Muscle of back (tissue), 11 donors: Measurements from ENCODE around the gene CNIH2. TPM values are rescaled to one million over a fixed set of nuclear protein-coding genes. Genes with fewer than 3 reads are reported as not detected.
A peak's percentile ranks its signal among the peaks of the same experiment; 100 is the strongest.

ENCODE experiments used
- DNase-seq, 3 donors: peaks; one replicate each; pipeline versions ENCODE4 v3.0.0 to v3.0.0-alpha.2; 2013
- polyA plus RNA-seq, 10 donors: library from polyadenylated mRNA; unstranded; fragments of 120-200 nt; gene quantifications; one replicate each; pipeline ENCODE4 v1.2.1, GENCODE V29; 2013; ENCODE audit not compliant: insufficient read length in 10 of 10

The CNIH2 gene
- polyA plus RNA-seq, 10 donors, result 2.2 to 5.3 (median 3.9) TPM

DNA sequence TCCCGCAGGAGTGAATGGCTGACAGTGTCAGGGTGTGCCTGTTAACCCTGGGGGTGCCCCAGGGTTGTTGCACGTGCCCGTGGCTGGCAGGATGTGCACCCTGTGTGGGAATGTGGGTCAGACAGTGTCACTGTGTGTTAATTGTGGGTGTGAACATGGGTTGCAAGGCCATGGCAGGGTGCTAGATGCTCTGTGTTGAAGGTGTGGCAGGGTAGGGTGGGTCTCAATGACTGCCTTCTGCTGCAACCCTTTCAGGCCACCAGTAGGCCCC is 50.0 kb downstream of the CNIH2 start:
- DNase-seq, result no peak

DNA sequence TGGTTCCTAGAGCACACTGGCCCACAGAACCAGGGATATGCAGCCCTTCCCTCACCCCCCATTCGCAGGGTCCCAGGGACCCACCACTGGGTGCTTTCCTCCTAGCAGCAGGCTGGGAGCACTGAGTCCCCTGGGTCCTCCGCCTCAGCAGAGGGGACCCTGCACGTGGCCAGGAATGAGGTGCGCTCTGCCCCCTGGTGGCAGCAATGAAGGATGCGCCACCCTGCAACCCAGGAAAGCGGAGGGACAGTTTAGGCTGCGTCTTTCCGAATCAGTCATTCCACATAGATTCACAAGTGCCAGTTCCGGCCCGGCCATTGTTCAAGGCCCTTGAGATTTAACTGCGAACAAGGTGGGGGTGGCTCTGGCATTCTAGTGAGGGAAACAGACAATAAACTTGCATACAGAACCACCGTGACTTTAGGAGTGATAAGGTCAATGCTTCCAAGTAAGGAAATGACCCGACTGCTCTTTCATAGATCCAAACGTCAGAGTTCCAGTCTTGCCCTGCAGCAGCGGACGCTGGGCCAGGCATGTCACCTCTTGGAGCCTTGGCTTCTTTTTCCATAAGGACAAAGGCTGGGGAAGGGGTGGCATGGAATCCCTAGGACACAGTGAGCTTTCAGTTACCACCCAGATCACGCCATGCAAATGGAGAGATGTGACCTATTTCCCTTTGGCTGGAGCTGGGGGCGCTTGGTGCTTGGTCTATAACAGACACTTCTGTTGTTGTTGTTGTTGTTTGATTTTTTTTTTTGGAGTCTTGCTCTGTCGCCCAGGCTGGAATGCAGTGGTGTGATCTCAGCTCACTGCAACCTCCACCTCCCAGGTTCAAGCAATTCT is 50.5 kb downstream of the CNIH2 start:
- DNase-seq, result peak; percentile 70 to 89 (median 81)

DNA sequence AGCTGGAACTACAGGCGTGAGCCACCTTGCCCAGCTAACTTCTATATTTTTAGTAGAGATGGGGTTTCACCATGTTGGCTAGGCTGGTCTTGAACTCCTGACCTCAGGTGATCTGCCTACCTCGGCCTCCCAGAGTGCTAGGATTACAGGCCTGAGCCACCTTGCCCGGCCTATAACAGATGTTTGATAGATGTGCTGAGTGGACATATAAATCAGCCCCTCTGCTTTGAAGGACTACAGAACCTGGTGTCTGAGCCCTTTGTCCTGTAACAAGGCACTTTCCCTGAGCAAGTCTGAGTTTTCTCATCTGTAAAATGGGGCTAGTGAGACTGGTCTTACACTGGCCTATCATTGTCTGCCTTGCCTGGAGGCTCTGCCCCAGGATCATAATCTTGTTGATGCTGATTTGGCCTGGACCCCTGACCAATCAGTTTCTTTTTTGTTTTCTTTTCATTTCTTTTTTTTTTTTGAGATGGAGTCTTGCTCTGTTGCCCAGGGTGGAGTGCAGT is 51.2 kb downstream of the CNIH2 start:
- DNase-seq, result no peak

DNA sequence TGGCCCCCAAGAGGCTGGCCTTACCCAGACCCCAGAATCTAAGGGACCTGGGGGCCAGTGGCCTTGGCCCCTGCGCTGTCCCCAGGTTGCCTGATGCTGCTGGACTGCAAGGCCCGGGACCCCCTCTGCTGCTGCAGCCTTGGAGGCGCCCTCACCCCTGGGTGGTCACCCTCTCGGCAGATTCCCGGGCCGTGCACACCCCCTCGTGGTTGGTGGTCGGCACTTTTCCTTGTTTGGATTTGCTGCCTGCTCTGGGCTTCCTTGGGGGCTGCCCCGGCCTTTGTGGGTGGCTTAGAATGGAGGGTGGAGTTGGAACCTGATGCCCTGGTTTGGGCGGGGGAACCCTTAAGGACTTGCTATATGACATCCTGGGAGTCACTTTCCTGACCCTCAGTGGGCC is 53.0 kb downstream of the CNIH2 start:
- no peak for DNase-seq

DNA sequence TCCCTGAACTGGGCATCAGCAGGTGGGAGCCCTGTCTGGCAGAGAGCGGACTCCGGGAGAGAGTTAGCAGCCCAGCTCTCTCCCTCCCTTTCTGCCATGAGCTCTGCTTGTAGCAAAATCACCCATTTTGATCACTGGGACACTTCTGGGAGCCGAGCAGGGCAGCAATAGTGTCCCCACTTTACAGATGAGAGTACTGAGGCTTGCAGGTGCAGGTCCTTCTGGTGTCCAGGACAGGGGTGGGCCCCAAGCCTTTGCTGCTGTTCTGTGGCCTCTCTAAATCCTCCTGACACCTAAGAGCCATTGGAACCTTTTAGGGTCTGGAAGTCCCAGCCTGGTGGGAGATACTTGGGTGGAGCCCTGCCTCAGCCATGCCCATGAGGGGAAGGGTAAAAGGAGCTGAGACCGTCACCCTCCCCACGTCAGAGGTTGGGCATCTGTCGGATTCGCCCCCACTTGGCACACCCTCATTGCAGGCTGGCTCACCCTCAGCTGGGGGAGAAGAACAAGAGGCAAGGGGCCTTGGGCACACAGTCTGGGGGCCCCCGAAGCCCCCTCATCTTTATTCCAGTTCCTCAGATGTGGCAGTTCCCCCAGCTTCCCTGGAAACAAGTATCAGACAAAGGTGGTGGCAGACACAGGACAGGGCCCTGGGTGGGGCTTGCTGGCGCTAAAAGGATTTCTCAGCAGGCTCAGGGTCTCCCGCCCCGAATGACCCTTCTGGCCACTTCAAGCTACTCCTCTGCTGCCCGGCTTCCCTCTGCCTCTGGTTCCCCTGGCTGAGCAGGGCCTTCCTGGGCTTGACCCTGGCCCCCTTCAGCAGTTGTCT is 53.8 kb downstream of the CNIH2 start:
- DNase-seq, result no peak

DNA sequence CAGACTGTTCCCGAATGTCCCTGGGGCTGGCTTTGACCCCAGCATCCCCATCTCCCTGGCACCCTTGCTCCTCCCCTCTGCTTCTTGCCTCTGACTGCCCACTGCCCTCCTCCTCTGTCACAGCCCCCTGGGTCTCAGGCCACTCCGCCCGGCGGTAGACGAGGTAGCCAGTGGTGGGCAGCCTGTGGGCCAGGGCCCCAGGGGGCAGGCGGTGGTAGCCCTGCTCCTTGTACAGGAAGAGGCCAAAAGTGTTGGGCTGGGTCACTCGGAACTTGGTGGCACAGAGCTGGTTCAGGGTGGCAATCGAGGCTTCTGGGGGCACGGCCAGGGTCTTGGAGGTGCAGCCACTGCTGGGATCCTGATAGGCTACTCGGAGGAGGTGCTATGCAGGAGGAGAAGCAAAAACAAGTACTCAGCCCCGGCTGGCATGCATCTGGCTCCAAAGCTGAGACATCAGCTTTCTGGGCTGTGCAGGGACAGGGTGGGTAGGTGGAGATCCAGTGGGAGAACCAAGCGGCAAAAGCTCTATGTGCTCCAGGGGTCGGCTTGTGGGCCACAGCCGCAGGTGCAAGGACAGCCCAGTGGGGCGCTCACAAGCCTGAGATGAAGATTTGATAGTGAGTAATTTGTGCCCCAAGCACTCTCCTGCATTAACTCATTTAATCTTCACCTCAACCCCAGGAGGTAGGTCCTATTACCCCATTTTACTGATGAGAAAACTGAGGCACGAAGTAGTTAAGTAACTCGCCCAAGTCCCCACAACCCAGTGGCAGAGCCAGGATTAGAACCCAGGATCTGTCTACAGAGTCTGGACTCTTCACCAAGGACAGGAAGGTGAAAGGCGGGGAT is 54.6 kb downstream of the CNIH2 start:
- DNase-seq, result no peak

DNA sequence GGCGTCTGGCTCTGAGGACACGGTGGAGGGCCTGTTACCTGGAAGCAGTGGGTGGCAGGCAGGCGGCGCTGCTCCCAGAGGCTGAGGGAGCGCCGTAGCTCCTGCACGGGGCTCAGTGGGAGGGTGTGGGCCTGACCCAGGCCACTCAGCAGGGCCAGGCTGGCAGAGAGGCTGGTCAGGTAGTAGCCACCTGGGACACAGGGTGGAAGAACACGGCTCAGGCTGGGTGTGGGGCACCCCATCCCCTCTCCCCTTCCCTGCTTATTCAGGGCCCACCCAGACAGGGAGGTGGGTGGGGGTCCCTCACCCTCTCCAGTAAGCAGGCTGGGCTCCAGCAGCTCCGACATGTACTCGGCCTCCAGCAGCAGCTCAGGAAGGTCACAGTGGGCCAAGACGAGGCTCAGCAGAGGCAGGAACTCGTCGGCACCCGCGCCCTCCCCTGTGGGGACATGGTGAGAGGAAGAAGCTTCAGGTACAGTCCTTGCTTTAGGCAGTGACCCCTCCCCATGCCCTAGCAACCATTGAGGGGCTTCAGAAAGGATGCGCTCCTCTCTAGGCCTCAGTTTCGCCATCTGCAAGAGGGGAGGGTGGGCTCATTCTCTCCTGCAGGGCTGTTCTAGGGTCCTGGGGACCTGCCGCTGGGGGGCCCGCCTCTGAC is 55.4 kb downstream of the CNIH2 start:
- no peak for DNase-seq

Other genes starting within 250 kb of the CNIH2 start
- 1 to 10 TPM in 2 of 10 donors, under 1 TPM in 8; 0.22 to 1.1 (median 0.57) TPM for gene GAL3ST3, start 229.0 kb upstream of the CNIH2 start, polyA plus RNA-seq
- gene SF3B2, start 225.8 kb upstream of the CNIH2 start, polyA plus RNA-seq, result 100 to 1,000 TPM; 119 to 163 (median 138) TPM
- 10 to 100 TPM; 29.6 to 34.8 (median 32.6) TPM for gene PACS1, start 207.9 kb upstream of the CNIH2 start, polyA plus RNA-seq
- 10 to 100 TPM; 14.6 to 17.3 (median 16.0) TPM for gene KLC2, start 20.5 kb upstream of the CNIH2 start, polyA plus RNA-seq
- 100 to 1,000 TPM in 1 of 10 donors, 10 to 100 TPM in 9; 74.8 to 101 (median 86.7) TPM for gene RAB1B, start 9.5 kb upstream of the CNIH2 start, polyA plus RNA-seq
- gene YIF1A, start 11.0 kb downstream of the CNIH2 start, polyA plus RNA-seq, result 10 to 100 TPM; 33.5 to 59.4 (median 44.9) TPM
- under 1 TPM in 1 of 10 donors, not detected in 9; 0.08 TPM for gene TMEM151A, start 13.7 kb downstream of the CNIH2 start, polyA plus RNA-seq
- 100 to 1,000 TPM in 4 of 10 donors, 10 to 100 TPM in 6; 68.8 to 142 (median 96.3) TPM for gene CD248, start 38.9 kb downstream of the CNIH2 start, polyA plus RNA-seq
- 1 to 10 TPM; 3.9 to 8.1 (median 6.0) TPM for gene RIN1, start 58.3 kb downstream of the CNIH2 start, polyA plus RNA-seq
- gene BRMS1, start 66.9 kb downstream of the CNIH2 start, polyA plus RNA-seq, result 10 to 100 TPM; 17.6 to 23.3 (median 19.3) TPM
- gene B4GAT1, start 69.5 kb downstream of the CNIH2 start, polyA plus RNA-seq, result 10 to 100 TPM; 16.9 to 25.0 (median 21.3) TPM
- 10 to 100 TPM; 14.5 to 30.4 (median 24.5) TPM for gene SLC29A2, start 93.6 kb downstream of the CNIH2 start, polyA plus RNA-seq
- gene NPAS4, start 142.9 kb downstream of the CNIH2 start, polyA plus RNA-seq, result under 1 TPM; 0.05 to 0.58 (median 0.14) TPM
- gene MRPL11, start 160.7 kb downstream of the CNIH2 start, polyA plus RNA-seq, result 10 to 100 TPM; 43.8 to 58.6 (median 50.7) TPM
- gene PELI3, start 188.7 kb downstream of the CNIH2 start, polyA plus RNA-seq, result 1 to 10 TPM; 4.2 to 6.3 (median 5.8) TPM
- gene DPP3, start 202.3 kb downstream of the CNIH2 start, polyA plus RNA-seq, result 10 to 100 TPM; 18.5 to 24.1 (median 20.9) TPM
- 10 to 100 TPM; 11.6 to 31.7 (median 18.2) TPM for gene BBS1, start 232.5 kb downstream of the CNIH2 start, polyA plus RNA-seq